Stimulated activated CD8-positive, alpha-beta memory T cell treated with anti-CD3 and anti-CD28 coated beads, Interleukin-12 subunit alpha, Interleukin-12 subunit beta, amount 100 ng/mL, for 24 hours (primary cell): ENCODE data around the gene TSHZ1.

Source experiments
- DNase-seq: peaks from one replicate; pipeline ENCODE4 v3.0.0-alpha.2; 2020; ENCODE audit errors: extremely low read depth

The TSHZ1 gene, protein sequence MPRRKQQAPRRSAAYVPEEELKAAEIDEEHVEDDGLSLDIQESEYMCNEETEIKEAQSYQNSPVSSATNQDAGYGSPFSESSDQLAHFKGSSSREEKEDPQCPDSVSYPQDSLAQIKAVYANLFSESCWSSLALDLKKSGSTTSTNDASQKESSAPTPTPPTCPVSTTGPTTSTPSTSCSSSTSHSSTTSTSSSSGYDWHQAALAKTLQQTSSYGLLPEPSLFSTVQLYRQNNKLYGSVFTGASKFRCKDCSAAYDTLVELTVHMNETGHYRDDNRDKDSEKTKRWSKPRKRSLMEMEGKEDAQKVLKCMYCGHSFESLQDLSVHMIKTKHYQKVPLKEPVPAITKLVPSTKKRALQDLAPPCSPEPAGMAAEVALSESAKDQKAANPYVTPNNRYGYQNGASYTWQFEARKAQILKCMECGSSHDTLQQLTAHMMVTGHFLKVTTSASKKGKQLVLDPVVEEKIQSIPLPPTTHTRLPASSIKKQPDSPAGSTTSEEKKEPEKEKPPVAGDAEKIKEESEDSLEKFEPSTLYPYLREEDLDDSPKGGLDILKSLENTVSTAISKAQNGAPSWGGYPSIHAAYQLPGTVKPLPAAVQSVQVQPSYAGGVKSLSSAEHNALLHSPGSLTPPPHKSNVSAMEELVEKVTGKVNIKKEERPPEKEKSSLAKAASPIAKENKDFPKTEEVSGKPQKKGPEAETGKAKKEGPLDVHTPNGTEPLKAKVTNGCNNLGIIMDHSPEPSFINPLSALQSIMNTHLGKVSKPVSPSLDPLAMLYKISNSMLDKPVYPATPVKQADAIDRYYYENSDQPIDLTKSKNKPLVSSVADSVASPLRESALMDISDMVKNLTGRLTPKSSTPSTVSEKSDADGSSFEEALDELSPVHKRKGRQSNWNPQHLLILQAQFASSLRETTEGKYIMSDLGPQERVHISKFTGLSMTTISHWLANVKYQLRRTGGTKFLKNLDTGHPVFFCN (N-terminal part only)

DNA sequence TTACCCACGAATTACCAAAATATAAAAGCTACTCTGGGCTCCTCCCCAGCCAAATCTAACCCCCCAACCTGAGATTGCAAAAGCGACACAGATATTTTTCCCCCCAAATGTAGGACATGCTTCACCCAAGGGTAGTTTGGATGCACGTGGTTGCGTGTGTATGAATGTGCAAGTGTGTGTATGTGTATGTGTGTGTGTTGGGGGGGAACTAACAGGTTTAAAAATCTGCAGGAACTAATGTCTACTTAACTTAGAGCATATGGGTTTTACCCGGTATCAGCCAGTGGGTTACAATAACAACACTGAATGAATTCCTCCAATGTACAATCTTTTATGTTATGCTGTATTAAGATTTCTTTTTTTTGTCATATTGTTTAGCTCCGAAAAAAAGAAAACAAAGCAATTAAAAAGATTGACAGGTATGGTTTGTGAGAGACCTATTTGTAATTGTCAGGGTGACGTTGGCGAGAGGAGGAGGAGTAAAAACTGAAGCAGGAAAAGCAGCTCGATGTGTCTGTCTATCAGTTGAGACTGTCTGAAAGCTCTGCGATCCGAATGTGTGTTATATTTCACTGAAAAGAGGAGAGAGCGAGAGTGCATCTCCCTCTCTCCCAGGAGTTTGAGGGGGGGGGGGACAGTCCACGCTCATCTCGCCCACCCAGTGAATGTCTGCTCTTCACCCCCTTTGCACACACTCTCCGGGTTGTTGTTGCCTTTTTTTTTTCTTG, at the start of gene TSHZ1:
TSS of gene TSHZ1 (plus strand) at position 524 of the 728 bp plus-strand sequence. CDS start 1,080 bp downstream, outside the sequence.
- DNase-seq = no peak

DNA sequence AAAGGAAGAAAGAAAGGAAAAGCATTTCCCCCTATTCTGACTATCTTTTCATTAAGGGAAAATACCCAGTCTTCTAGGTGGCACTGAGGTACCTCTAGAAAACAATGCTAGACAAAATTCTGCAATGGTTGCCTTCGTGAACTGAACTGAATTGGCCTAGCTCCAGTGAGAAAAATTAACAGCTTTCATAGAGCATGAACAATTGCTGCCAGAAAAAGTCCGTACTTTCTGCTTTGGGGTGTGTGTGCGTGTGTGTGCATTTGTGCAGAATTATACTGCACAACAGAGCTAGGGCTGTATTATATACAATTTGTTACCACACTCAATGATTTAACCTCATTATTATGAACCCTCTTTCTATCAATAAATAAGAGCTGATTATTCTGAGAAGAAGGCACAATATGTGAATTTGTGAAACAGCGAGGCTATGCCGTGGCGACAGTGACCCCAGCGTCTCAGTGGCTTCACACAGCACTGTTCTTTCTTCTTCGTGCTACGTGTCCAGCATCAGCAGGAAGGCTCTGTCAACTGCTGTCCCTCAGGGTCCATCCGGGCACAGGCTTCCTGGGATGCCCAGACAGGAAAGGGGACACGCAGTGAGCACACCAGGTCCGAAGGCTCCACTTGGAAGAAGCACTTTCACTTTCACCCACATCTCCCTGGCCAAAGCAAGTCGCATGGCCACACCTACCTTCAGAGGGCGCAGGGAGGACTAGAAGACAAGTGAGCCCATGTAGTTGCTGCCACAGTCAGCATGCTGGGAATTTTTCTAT, 49.2 kb upstream of the TSHZ1 start:
- DNase-seq = no peak

DNA sequence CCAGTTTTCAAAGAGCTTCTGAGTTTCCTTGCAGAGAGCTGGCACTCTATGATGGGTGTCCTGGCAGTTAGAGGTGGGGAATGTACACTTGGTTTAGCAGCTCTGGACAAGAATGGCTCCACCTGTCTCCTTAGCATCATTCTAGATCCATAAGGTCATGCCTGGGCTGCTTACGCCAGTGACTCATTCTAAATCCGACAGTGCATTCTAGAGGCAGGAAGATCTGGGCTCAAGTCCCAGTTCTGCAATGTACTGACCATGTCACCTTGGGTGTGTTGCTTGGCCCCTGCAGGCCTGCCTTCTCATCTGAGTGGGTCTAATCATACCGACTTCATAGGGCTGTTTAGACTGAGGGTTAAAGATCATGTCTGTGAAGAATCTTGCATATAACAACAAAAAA, 48.1 kb upstream of the TSHZ1 start:
- DNase-seq = no peak

DNA sequence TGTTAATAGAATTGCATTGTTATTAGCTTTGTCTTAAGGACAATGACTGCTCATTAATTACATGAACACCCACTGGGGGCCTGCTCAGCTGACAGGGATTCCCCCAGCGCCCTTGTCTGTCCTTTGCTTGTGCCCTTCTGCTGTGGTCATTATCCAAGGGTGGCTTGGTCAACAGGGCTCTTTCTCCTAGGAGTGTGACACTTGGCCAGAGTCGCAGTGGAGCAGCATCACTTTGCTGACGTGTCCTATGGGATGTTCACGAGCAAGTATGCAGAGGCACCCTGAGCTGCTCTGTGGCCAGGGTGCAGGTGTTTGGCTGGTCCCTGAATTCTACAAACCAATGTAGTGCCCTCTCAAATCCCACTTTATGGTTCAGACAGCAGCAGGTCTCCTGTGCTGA, 47.6 kb upstream of the TSHZ1 start:
- no peak for DNase-seq

DNA sequence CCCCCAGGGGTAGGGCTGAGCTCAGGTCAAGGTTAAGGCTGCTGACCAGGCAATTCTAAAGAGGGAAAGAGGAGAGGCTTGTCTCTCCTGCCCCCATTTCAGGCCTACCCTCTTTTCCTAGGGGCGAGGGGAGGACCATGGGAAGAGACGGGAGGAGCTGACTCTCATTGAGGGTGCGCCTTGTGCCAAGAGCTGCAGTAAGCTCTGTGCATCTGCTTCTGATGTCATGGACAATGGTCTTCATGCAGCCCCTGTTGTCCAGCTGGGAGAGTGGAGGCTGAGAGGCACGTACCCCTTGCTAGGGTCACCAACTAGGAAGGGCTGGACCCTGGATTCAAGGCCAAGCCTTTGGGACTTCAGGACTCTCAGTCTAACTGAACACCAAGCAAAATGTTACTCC, 46.9 kb upstream of the TSHZ1 start:
- DNase-seq = no peak

DNA sequence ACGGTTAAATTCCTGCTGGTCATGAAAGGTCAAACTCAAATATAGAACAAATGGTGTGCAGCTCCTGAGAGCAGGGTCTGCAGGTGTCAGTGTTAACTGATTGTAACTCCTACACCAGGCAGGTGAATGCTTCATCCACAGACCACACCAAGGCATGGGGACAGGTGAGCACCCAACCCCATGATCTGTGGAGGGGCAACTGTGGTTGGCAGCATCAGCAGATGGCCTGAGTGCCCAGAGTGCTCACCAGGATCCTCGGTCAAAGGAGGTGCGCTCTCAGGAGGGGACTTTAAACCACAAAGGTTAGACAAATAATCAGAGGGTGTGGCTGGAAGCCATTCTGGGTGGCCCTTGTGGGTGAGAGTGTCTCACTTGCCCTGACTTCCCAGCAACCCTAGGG, 46.1 kb upstream of the TSHZ1 start:
- DNase-seq = no peak

DNA sequence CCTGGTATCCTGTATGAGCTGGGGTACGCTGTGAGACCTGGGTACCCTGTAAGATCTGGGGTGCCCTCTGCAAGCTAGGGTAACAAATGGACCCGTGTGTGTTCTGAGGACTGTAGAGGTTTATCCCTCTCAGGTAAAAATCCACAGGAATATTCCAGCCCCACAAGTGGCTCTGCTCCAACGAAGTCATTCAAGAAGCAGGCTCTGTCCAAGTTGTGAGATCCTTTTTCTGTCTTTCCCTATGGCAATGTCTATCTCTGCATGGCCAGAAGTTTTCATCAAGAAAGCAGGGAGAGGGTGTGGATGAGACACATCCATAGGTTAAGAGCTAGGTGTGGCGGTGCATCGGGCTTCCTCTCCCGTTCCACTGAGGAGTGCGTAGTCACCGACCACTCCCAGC, 44.7 kb upstream of the TSHZ1 start:
- DNase-seq = no peak

DNA sequence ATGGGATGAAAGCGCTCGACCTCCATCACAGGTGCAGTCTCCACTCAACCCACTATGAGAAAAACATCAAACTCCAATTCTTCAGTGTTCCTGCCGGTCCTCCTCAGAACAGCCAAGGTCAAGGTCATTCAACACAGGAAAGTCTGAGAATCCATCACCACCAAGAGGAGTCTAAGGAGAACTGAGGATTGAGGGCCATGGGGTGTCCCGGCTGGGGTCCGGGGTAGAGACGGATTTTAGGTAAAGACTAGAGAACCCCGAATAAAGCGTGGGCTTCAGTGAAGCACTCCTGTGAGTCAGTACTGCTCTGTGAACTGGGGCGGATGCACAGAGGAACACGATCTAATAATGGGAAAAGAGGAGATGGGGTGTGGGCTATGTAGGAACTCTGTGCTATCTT, 43.5 kb upstream of the TSHZ1 start:
- no peak for DNase-seq

DNA sequence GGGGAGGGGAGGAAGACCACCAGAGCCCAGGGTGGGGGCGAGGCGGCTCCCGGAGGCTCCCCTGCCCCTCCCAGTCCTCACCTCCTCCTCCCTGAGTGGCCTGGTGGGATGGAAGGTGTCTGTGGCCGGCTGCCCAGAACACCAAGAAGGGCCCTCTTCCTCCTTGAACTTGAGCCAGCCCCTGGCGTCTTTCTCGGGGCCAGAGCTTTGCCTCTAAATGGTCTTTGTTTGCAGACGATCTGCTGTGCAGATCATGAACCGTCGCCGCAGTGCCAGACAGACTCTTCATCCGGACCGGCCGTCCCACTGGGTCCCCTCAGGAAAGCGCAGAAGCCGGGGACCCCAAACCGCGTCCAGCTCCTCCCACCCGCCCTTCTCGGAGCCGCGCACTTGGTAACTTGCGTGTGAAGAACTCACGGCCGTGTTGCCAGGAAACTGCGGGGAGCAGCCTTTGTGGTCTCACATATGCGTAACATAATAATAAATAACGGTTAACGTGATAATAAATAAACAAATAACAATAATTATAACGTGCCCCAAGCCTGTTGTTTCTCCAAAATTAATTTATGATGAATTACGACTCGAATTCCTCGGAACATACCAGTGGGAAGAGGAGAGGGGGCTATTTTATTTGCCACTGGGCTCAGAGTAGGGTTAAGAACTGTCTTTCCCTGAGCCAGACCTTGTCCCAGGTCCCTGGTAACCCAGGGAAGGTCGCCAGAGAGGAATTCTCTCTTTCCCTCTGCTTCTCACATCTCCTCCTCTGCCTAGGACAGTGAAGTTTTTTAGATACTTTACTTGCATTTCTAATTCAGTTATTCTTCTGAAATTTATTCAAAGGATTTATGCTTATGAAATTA, 42.6 kb upstream of the TSHZ1 start:
- no peak for DNase-seq

DNA sequence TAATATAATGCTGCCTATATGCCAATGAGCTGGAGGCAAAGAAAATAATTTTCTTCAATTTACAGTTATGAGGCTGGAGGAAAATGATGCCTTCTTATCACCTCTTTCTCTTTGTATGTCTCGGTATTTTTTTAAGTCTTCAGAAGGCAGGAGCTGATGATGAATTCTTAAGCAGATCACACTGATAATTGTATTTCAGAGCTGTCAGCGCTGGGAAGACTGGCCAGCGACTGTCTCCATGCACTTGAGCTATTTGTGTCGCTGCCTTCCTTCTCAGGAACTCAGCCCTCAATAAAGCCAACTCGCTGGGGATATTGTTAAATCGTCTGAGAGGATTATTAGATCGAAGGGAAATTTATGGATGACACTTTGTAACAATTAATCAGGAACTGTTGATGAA, 42.0 kb upstream of the TSHZ1 start:
- DNase-seq = no peak

DNA sequence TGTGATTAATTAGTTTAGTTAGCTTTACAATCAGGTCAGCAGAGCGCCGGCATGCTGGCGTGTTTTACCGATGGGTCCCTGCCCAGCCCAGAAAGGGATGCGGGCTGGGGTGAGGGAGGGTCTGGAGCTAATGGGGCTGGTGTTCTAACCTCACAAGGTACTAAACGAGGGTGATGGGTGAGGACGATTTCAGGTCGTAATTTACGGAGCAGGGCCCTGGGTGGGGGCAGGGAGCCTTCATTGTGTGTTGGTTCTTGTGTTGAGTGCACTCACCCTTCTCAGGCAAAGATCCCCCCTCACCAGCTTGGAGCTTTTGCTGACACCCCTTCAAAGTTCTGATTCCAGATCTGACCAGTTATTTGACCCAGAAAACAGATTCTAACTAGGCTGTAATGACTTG, 41.2 kb upstream of the TSHZ1 start:
- DNase-seq = no peak

DNA sequence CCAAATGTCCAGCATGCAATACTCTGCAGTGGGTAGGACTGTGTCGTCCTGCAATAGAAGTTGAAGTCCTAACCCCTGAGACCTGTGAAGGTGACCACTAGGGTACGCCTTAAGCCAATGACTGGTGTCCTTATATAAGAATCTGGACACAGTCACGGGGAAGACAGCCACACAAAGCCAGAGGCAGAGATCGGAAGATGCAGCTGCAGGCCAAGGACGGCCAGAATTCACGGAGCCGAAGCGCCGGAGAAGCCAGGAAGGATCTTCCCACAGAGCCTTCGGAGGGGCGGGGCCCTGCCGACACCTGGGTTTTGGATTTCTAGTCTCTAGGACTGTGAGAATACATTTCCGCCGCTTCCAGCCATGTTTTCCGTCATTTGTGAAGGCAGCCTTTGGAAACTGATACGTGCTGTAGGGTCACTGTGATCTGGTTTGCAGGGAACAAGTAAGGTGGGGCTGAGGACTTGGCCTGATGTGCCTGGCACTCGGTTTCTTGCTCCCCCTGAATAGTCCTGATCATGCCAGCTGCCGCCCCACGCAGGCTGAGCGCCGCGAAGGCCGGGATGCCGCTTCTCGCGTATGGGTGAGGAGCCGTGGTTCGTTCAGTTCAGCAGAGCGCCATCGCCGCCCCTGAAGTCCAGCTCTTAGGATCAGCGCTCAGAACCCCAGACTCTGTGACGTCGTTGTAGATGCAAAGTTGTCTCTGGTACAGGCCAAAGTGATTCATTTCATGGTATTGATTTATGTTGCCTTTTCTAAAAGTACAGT, 40.4 kb upstream of the TSHZ1 start:
- DNase-seq = no peak

DNA sequence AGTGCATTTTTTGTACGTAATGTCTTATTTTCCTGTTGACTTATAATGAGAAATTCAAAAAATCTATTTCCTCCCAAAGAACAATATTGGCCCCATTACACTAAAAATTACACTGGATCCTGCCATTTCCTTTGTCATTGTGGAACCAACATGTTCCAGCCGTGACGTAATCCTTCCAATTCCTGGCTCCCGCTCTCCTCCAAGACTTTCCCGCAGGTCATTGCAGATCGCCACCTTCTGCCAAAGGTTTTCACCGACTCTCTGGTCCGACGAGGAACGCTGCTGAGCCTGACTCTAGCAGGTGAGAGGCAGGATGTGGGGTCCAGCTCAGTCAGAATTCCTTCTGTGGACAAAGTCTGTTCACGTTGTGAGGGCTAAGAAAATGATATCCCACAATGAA, 39.7 kb upstream of the TSHZ1 start:
- DNase-seq = no peak

DNA sequence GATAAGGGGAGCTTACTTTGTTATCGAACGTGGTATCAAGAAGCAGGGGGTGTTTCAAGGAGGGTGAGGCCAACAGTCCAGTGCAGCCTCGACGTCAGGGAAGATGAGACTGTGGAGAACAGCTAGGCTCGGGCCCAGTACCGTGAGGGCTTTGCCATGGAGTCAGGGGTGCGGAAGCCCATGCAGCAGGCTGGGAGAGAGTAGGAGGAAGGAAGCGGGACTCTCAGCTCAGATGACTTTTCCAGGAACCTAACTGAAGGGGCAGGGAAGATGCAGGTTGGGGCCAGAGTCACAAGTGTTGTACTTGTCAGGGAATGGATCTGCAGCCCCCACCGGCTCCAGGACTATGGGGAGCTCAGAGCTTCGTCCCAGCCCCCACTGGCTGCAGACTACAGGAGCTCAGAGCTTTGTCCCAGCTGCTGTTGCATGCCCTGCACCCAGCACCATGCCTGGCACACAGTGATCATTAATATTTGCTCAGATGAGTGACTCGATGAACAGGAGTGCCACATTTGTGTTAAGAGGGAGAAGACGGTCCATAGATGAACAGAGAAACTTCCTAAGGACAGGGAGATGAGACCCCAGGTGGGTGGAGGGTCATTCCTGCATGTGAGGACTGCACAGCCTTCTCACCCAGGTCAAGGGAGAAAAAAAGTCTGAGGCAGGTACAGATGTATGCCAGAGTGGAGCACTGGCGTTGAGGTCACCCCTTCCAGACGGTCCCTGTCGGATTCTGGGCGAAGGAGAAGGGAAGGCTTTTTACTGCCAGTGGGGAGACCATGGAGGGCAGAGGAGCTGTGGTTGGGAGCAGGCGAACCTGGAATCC, 38.1 kb upstream of the TSHZ1 start:
- DNase-seq = no peak

DNA sequence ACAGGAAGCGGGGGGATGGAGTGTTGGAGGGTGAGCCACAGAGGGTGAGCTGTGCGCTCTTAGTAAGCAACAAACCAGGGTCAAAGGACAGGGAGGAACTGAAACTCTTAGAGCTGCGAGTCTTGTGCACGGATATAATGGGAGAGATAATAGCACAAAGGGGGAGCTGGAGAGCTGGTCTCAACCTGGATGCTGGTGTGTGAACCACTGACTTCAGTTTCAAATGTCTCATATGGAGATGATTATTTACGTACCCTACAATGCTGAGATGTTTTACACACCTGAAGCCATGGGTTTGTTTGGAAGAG, 37.5 kb upstream of the TSHZ1 start:
- no peak for DNase-seq

DNA sequence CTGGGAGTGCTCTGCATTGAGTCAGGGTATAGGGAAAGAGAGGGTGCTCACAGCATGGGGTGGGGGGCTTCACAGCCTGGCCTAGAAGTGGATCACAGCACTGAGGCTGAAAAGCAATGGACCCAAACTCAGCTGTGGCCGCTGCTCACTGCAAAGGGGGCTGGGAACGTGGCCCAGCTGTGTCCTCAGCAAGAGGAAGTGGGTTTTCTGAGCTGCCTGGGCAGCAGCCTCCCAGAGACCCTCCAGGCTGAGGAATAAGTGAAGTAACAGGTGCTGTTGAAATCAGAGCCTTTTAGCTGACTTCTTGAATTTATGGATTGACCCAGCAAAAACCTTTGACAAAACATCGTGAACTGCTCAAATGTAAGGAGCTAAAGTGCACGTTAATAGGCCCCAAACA, 36.9 kb upstream of the TSHZ1 start:
- DNase-seq = no peak

DNA sequence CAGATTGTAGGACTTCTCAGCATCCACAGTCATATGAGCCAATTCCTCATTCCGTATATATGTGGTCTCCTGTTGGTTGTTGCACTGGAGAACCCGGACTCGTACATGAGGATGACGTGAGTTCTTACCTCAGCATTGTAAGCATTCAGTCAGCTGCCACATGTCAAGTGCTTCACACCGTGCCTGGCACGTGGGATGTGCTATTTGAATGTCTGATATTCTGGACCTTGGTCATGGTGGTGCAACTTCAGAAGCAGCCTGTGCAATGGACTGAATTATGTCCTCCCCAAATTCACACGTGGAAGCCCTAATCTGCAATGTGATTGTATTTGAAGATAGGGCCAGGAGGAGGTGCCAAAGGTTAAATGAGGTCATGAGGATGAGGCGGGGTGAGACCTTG, 33.7 kb upstream of the TSHZ1 start:
- DNase-seq = no peak

DNA sequence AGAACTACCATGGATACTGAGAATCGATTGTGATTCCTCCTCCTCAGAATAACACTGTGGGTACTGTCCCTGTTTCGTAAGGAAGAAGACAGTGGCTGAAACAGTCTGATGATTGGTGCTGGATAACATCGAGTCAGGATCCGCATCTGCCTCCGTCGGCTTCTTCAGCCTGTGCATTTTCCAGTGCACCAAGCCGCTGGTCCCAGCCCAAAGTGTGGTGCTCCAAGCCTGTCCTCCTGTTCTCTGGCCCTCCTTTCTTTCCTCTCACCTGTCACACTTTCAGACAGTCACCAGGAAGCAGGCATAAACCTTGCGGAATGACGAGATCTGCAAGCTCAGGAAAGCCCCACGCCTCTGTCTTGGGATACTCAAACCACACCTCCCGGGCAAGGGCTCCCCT, 32.2 kb upstream of the TSHZ1 start:
- no peak for DNase-seq
